ENCODE data around the gene DYNC1LI1.

DNA sequence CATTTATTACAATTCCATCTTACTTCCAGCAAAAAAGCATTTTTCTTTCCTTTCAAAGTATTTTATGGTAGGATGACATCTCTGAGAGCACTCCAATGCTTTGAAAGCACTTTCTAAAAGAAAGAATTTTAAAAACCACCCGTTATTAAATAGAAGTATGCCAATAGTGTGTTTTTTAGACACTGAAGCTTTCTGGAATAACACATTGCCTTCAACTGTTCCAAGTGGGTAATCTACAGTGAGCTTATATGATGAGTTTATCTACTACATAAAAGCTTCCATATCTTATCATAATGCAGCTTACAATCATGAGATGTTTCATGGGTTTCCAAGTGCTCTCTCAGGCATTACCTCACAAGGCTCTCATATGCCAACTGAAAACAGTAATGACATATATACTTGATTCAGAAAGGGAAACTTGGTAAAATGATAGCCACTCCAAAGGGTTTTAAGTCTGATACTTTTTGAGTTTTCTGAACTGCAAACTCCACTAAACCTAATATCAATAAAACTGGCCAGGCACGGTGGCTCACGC, 82.1 kb downstream of the DYNC1LI1 start:
- no peak for TF ChIP-seq TAF1 (IDR thresholded peaks at IDR 0.05; ENCODE audit: low read depth)
- TF ChIP-seq, protein P1, sequence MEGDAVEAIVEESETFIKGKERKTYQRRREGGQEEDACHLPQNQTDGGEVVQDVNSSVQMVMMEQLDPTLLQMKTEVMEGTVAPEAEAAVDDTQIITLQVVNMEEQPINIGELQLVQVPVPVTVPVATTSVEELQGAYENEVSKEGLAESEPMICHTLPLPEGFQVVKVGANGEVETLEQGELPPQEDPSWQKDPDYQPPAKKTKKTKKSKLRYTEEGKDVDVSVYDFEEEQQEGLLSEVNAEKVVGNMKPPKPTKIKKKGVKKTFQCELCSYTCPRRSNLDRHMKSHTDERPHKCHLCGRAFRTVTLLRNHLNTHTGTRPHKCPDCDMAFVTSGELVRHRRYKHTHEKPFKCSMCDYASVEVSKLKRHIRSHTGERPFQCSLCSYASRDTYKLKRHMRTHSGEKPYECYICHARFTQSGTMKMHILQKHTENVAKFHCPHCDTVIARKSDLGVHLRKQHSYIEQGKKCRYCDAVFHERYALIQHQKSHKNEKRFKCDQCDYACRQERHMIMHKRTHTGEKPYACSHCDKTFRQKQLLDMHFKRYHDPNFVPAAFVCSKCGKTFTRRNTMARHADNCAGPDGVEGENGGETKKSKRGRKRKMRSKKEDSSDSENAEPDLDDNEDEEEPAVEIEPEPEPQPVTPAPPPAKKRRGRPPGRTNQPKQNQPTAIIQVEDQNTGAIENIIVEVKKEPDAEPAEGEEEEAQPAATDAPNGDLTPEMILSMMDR (IDR thresholded peaks at IDR 0.05; ENCODE audit: poor library complexity, severe bottlenecking) = no peak
- no peak for TF ChIP-seq EP300 (conservative IDR thresholded peaks at IDR 0.05; ENCODE audit: poor library complexity, severe bottlenecking)
- TF ChIP-seq EZH2 (IDR thresholded peaks at IDR 0.05; ENCODE audit: borderline replicate concordance, insufficient read depth, low read length, poor library complexity, severe bottlenecking) = no peak
- TF ChIP-seq SMC3 (conservative IDR thresholded peaks at IDR 0.05; ENCODE audit: poor library complexity) = no peak
- TF ChIP-seq MXI1 (conservative IDR thresholded peaks at IDR 0.05; ENCODE audit: poor library complexity, severe bottlenecking) = no peak
- TF ChIP-seq, protein P2, sequence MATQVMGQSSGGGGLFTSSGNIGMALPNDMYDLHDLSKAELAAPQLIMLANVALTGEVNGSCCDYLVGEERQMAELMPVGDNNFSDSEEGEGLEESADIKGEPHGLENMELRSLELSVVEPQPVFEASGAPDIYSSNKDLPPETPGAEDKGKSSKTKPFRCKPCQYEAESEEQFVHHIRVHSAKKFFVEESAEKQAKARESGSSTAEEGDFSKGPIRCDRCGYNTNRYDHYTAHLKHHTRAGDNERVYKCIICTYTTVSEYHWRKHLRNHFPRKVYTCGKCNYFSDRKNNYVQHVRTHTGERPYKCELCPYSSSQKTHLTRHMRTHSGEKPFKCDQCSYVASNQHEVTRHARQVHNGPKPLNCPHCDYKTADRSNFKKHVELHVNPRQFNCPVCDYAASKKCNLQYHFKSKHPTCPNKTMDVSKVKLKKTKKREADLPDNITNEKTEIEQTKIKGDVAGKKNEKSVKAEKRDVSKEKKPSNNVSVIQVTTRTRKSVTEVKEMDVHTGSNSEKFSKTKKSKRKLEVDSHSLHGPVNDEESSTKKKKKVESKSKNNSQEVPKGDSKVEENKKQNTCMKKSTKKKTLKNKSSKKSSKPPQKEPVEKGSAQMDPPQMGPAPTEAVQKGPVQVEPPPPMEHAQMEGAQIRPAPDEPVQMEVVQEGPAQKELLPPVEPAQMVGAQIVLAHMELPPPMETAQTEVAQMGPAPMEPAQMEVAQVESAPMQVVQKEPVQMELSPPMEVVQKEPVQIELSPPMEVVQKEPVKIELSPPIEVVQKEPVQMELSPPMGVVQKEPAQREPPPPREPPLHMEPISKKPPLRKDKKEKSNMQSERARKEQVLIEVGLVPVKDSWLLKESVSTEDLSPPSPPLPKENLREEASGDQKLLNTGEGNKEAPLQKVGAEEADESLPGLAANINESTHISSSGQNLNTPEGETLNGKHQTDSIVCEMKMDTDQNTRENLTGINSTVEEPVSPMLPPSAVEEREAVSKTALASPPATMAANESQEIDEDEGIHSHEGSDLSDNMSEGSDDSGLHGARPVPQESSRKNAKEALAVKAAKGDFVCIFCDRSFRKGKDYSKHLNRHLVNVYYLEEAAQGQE (IDR thresholded peaks at IDR 0.05; ENCODE audit: borderline replicate concordance) = no peak

Measured in neural cell (in vitro differentiated cells).